H9 (cell line): ENCODE measurements around the gene UBE3B. TPM values are rescaled to one million over a fixed set of nuclear protein-coding genes. Genes with fewer than 3 reads are reported as not detected.

Experiments
- DNase-seq: peaks from one replicate; pipeline ENCODE4 v3.0.0-alpha.2; 2017
- H2AFZ ChIP-seq: one replicate; pipeline ENCODE4 v1.6.1; 2013; ENCODE audit warnings: mild to moderate bottlenecking, low read length, control low read depth, moderate library complexity
- H2AK5ac ChIP-seq: 2 replicates; pipeline ENCODE4 v1.6.1; 2013; ENCODE audit warnings: low read length, control low read depth, mixed read lengths; ENCODE audit not compliant: insufficient read length
- H2BK120ac ChIP-seq: one replicate; pipeline ENCODE4 v1.6.1; 2013; ENCODE audit warnings: low read depth, mild to moderate bottlenecking, low read length, control low read depth, inconsistent platforms; ENCODE audit not compliant: poor library complexity, severe bottlenecking
- H2BK12ac ChIP-seq: 2 replicates; pipeline ENCODE4 v1.6.1; 2013; ENCODE audit warnings: low read length, control low read depth, mixed read lengths, low read depth; ENCODE audit not compliant: insufficient read length
- H2BK15ac ChIP-seq: 2 replicates; pipeline ENCODE4 v1.6.1; 2013; ENCODE audit warnings: low read depth, low read length, control low read depth
- H2BK20ac ChIP-seq: one replicate; pipeline ENCODE4 v1.6.1; 2013; ENCODE audit warnings: low read depth, mild to moderate bottlenecking, low read length, control low read depth, inconsistent platforms; ENCODE audit not compliant: poor library complexity, severe bottlenecking
- H2BK5ac ChIP-seq: 2 replicates; pipeline ENCODE4 v1.6.1; 2013; ENCODE audit warnings: low read length, control low read depth, mixed read lengths; ENCODE audit not compliant: insufficient read length
- H3K14ac ChIP-seq: 2 replicates; pipeline ENCODE4 v1.6.1; 2013; ENCODE audit warnings: low read length, control low read depth; ENCODE audit not compliant: insufficient read depth
- H3K18ac ChIP-seq: 2 replicates; pipeline ENCODE4 v1.6.1; 2013; ENCODE audit warnings: low read depth, mild to moderate bottlenecking, mixed read lengths, low read length, control low read depth; ENCODE audit not compliant: insufficient read length
- H3K23ac ChIP-seq: 2 replicates; pipeline ENCODE4 v1.6.1; 2013; ENCODE audit warnings: low read length, control low read depth, mixed read lengths, low read depth; ENCODE audit not compliant: insufficient read length
- H3K23me2 ChIP-seq: 2 replicates; pipeline ENCODE4 v1.6.1; 2013; ENCODE audit warnings: low read depth, mild to moderate bottlenecking, mixed read lengths, low read length, control low read depth; ENCODE audit not compliant: insufficient read length, poor library complexity, severe bottlenecking
- H3K27ac ChIP-seq: 2 replicates; pipeline ENCODE4 v1.5.1; 2013; ENCODE audit warnings: low read length, control low read depth, mixed read lengths, low read depth; ENCODE audit not compliant: insufficient read length
- H3K27me3 ChIP-seq: 2 replicates; pipeline ENCODE4 v1.6.1; 2013; ENCODE audit warnings: low read length, control low read depth, inconsistent platforms; ENCODE audit not compliant: insufficient read depth
- H3K4ac ChIP-seq: 2 replicates; pipeline ENCODE4 v1.6.1; 2013; ENCODE audit warnings: low read depth, mild to moderate bottlenecking, control low read depth, inconsistent platforms, low read length, moderate library complexity
- H3K4me1 ChIP-seq: 2 replicates; pipeline ENCODE4 v1.6.1; 2013; ENCODE audit warnings: low read length, control low read depth, inconsistent platforms; ENCODE audit not compliant: insufficient read depth
- H3K4me2 ChIP-seq: 2 replicates; pipeline ENCODE4 v1.6.1; 2013; ENCODE audit warnings: low read length, control low read depth, mixed read lengths; ENCODE audit not compliant: insufficient read length, insufficient read depth
- H3K56ac ChIP-seq: 2 replicates; pipeline ENCODE4 v1.6.1; 2013; ENCODE audit warnings: low read depth, mild to moderate bottlenecking, mixed read lengths, low read length, control low read depth; ENCODE audit not compliant: insufficient read length
- H3K79me1 ChIP-seq: 2 replicates; pipeline ENCODE4 v1.6.1; 2013; ENCODE audit warnings: low read depth, mild to moderate bottlenecking, moderate library complexity, low read length, control low read depth, inconsistent platforms; ENCODE audit not compliant: insufficient read depth, poor library complexity, severe bottlenecking
- H3K79me2 ChIP-seq: 2 replicates; pipeline ENCODE4 v1.6.1; 2013; ENCODE audit warnings: low read length, control low read depth, inconsistent platforms; ENCODE audit not compliant: insufficient read depth
- H3K9ac ChIP-seq: 2 replicates; pipeline ENCODE4 v1.6.1; 2013; ENCODE audit warnings: low read length, control low read depth, mixed read lengths; ENCODE audit not compliant: insufficient read length; ENCODE audit errors: extremely low read depth
- H3K9me3 ChIP-seq: one replicate; pipeline ENCODE4 v1.6.1; 2013; ENCODE audit warnings: low read depth, low read length, inconsistent platforms; ENCODE audit not compliant: control insufficient read depth
- H3T11ph ChIP-seq: one replicate; pipeline ENCODE4 v1.6.1; 2013; ENCODE audit warnings: mild to moderate bottlenecking, low read length, control low read depth, inconsistent platforms
- H4K20me1 ChIP-seq: one replicate; pipeline ENCODE4 v1.6.1; 2013; ENCODE audit not compliant: control insufficient read depth, insufficient read length, insufficient read depth
- H4K5ac ChIP-seq: 2 replicates; pipeline ENCODE4 v1.6.1; 2013; ENCODE audit warnings: low read depth, mild to moderate bottlenecking, mixed read lengths, low read length, control low read depth; ENCODE audit not compliant: insufficient read length
- H4K8ac ChIP-seq: replicated peaks from 2 replicates; pipeline ENCODE4 v1.6.1; 2013; ENCODE audit warnings: low read length, control low read depth, mixed read lengths, low read depth; ENCODE audit not compliant: insufficient read length
- H4K91ac ChIP-seq: 2 replicates; pipeline ENCODE4 v1.6.1; 2013; ENCODE audit warnings: low read depth, mild to moderate bottlenecking, moderate library complexity, mixed read lengths, low read length, control low read depth; ENCODE audit not compliant: insufficient read length
- H3K27ac Mint-ChIP-seq, 3 experiments: 2 replicates in 2 of 3; 3 replicates in 1 of 3; pipeline ENCODE4 v1.8.0; 2020 to 2021; ENCODE audit warnings: mixed read lengths in 3 of 3, mild to moderate bottlenecking in 1 of 3, moderate library complexity in 1 of 3
- H3K27me3 Mint-ChIP-seq: 2 replicates; pipeline ENCODE4 v1.8.0; 2021; ENCODE audit warnings: low read depth, mild to moderate bottlenecking, moderate library complexity, mixed read lengths
- H3K36me3 Mint-ChIP-seq, 3 experiments: 2 replicates in 2 of 3; 3 replicates in 1 of 3; pipeline ENCODE4 v1.8.0; 2020 to 2021; ENCODE audit warnings: low read depth in 3 of 3, mixed read lengths in 3 of 3; ENCODE audit not compliant: insufficient read depth in 1 of 3
- H3K4me1 Mint-ChIP-seq, 2 experiments: 2 replicates each; pipeline ENCODE4 v1.8.0; 2020; ENCODE audit warnings: mixed read lengths in 2 of 2
- H3K4me3 Mint-ChIP-seq, 2 experiments: 2 replicates in 1 of 2; 3 replicates in 1 of 2; pipeline ENCODE4 v1.8.0; 2020 to 2021; ENCODE audit warnings: mild to moderate bottlenecking in 2 of 2, mixed read lengths in 2 of 2, moderate library complexity in 1 of 2
- H3K9me3 Mint-ChIP-seq, 2 experiments: 2 replicates in 1 of 2; 3 replicates in 1 of 2; pipeline ENCODE4 v1.8.0; 2020; ENCODE audit warnings: mild to moderate bottlenecking in 2 of 2, mixed read lengths in 2 of 2, moderate library complexity in 1 of 2
- WGBS: extraction: QIAGEN DNeasy Blood & Tissue Kit; methylation state at CpG from one replicate; pipeline ENCODE4 v1.1.7; 2013; ENCODE audit warnings: missing lambda C conversion rate, low lambda C conversion rate, mixed read lengths; ENCODE audit not compliant: insufficient read length; ENCODE audit errors: extremely low coverage; 5-methylcytosine and 5-hydroxymethylcytosine counted together
- total RNA-seq: library from RNA; stranded (reverse); gene quantifications from 2 replicates; pipeline ENCODE4 v1.2.1, GENCODE V29; 2021
- TF ChIP-seq, protein P1 (sequence below): fragments of 200-600 bp; sonication (generic); conservative IDR thresholded peaks from 3 replicates; pipeline ENCODE4 v1.8.0; 2021; ENCODE audit warnings: antibody characterized with exemption, mild to moderate bottlenecking

The UBE3B gene
- total RNA-seq, 1 experiment from 2014 or later: 24.2 TPM

- Histone ChIP-seq H2BK15ac (no peak overlapping the region), H2BK120ac (no peak overlapping the region), H3K79me2 (no peaks in the 10 kb centered on the region), H2BK5ac (no peak overlapping the region), H2BK20ac (no peak overlapping the region), H3T11ph (no peak overlapping the region), H3K9ac (no peak overlapping the region), H3K14ac (no peak overlapping the region), H3K23me2 (no peaks in the 10 kb centered on the region), H2AK5ac (no peak overlapping the region), H3K79me1 (no peaks in the 10 kb centered on the region), H3K23ac (no peak overlapping the region), H3K4ac (no peak overlapping the region), H4K20me1 (no peaks in the 10 kb centered on the region), H2AFZ (no peak overlapping the region), H3K27me3 (no peaks in the 10 kb centered on the region), H4K91ac (no peak overlapping the region), H3K18ac (no peak overlapping the region), H3K56ac (no peak overlapping the region), H3K4me2 (no peak overlapping the region), H4K8ac (no peak overlapping the region), H2BK12ac (no peak overlapping the region), H3K4me1 (no peaks in the 10 kb centered on the region), H3K9me3 (no peaks in the 10 kb centered on the region), H4K5ac (no peak overlapping the region), H3K27ac (no peak overlapping the region)
- no peaks in the 10 kb centered on the region; a peak in 2 of 5 replicates for H3K9me3 Mint-ChIP-seq
- no peak overlapping the region for H3K4me3 Mint-ChIP-seq
- WGBS: no CpG with 5 or more reads among the region's 10 CpGs
- H3K4me1 Mint-ChIP-seq: no peaks in the 10 kb centered on the region
- no peaks in the 10 kb centered on the region for H3K27me3 Mint-ChIP-seq
- H3K36me3 Mint-ChIP-seq: peaks cover 8 to 51% (median 24%) of the 10 kb centered on the region in 3 experiments
- DNase-seq: no peak
- TF ChIP-seq, protein P1, sequence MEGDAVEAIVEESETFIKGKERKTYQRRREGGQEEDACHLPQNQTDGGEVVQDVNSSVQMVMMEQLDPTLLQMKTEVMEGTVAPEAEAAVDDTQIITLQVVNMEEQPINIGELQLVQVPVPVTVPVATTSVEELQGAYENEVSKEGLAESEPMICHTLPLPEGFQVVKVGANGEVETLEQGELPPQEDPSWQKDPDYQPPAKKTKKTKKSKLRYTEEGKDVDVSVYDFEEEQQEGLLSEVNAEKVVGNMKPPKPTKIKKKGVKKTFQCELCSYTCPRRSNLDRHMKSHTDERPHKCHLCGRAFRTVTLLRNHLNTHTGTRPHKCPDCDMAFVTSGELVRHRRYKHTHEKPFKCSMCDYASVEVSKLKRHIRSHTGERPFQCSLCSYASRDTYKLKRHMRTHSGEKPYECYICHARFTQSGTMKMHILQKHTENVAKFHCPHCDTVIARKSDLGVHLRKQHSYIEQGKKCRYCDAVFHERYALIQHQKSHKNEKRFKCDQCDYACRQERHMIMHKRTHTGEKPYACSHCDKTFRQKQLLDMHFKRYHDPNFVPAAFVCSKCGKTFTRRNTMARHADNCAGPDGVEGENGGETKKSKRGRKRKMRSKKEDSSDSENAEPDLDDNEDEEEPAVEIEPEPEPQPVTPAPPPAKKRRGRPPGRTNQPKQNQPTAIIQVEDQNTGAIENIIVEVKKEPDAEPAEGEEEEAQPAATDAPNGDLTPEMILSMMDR: no peak
- no peak overlapping the region for H3K27ac Mint-ChIP-seq
These were observed 89.9 kb downstream of the UBE3B start for GRCh38 chr12:109567296-109567695.
